HepG2 (cell line): ENCODE results near the gene LIPA. TPM values are rescaled to one million over a fixed set of nuclear protein-coding genes. Genes with fewer than 3 reads are reported as not detected.
"Not testable (repeated sequence)": the region's sequence is repeated elsewhere in the genome, so short reads cannot be mapped to it uniquely, and the experiment has no call there.

Experiments
- ATAC-seq: fragments of 200-7000 bp; cut with Tn5 transposase; 3 replicates; pipeline ENCODE4 v1.9.1; 2020; ENCODE audit warnings: mild to moderate bottlenecking, moderate library complexity
- BruUV-seq: library from RNA; stranded (reverse); fragments of 400-500 nt; replicated peaks from 2 replicates; lab custom pipeline; 2021; lab: Mats Ljungman, UMichigan
- CTCF ChIA-PET: fragments of 300-600 bp; formaldehyde crosslinking; extraction: SDS; loops from one replicate; lab custom pipeline; 2021; ENCODE audit warnings: low total read pairs, inconsistent platforms, low intra/inter-chr PET ratio; lab: Yijun Ruan, JAX
- POLR2A ChIA-PET: fragments of 350-600 bp; sonication (Branson Sonifier 250); formaldehyde crosslinking; loops from one replicate; lab custom pipeline; 2020; ENCODE audit warnings: antibody characterized with exemption, inconsistent platforms; lab: Yijun Ruan, JAX
- DNase-seq: peaks from one replicate; pipeline ENCODE4 v3.0.0-alpha.2; 2015; ENCODE audit warnings: low spot score
- FAIRE-seq: peaks from 3 replicates; lab custom pipeline; 2011; peaks lifted over from hg19 to GRCh38; lab: Jason Lieb, UNC
- H2AFZ ChIP-seq: one replicate; pipeline ENCODE4 v1.6.1; 2011; ENCODE audit warnings: low read length, inconsistent platforms
- H3K27ac ChIP-seq: fragments of 300-600 bp; 3 replicates; pipeline ENCODE4 v1.8.0; 2011; ENCODE audit warnings: mixed run types, mild to moderate bottlenecking, mixed read lengths, low read length, inconsistent platforms; ENCODE audit not compliant: insufficient read depth; ENCODE audit errors: extremely low read length
- H3K27me3 ChIP-seq, 2 experiments: fragments of 200-600 bp in 1 of 2; 2 replicates in 1 of 2; 3 replicates in 1 of 2; pipeline versions ENCODE4 v1.6.0 to v1.8.0; 2011; ENCODE audit warnings: low read length in 2 of 2, mild to moderate bottlenecking in 2 of 2, moderate library complexity in 2 of 2, inconsistent platforms in 1 of 2; ENCODE audit not compliant: insufficient read depth in 2 of 2, control insufficient read depth in 1 of 2
- H3K36me3 ChIP-seq, 2 experiments: fragments of 200-600 bp in 1 of 2; replicated peaks in 1 of 2; 2 replicates in 1 of 2; 3 replicates in 1 of 2; pipeline versions ENCODE4 v1.5.1 to v1.8.0; 2011; ENCODE audit warnings: low read length in 2 of 2, inconsistent platforms in 1 of 2; ENCODE audit not compliant: insufficient read depth in 2 of 2, control insufficient read depth in 1 of 2
- H3K4me1 ChIP-seq: 2 replicates; pipeline ENCODE4 v1.5.1; 2012; ENCODE audit warnings: low read length, inconsistent platforms; ENCODE audit not compliant: insufficient read depth
- H3K4me2 ChIP-seq: 2 replicates; pipeline ENCODE4 v1.6.0; 2011; ENCODE audit warnings: low read depth, low read length, inconsistent platforms
- H3K4me3 ChIP-seq, 3 experiments: fragments of 200-600 bp in 1 of 3; sonication (generic), shearing (Covaris generic) in 1 of 3; replicated peaks in 1 of 3; 2 replicates each; pipeline ENCODE4 v1.5.1; 2011 to 2016; ENCODE audit warnings: low read length in 3 of 3, inconsistent platforms in 2 of 3, low read depth in 2 of 3, mild to moderate bottlenecking in 2 of 3, control low read depth in 1 of 3, mixed read lengths in 1 of 3; ENCODE audit not compliant: insufficient read depth in 1 of 3
- H3K79me2 ChIP-seq: one replicate; pipeline ENCODE4 v1.6.1; 2011; ENCODE audit warnings: low read length, inconsistent platforms; ENCODE audit not compliant: insufficient read depth
- H3K9ac ChIP-seq: 2 replicates; pipeline ENCODE4 v1.6.0; 2011; ENCODE audit warnings: mild to moderate bottlenecking, low read depth, low read length, inconsistent platforms; ENCODE audit not compliant: insufficient read depth
- H3K9me3 ChIP-seq: 2 replicates; pipeline ENCODE4 v1.5.1; 2012; ENCODE audit warnings: mild to moderate bottlenecking, low read length
- H4K20me1 ChIP-seq: 2 replicates; pipeline ENCODE4 v1.6.0; 2011; ENCODE audit warnings: inconsistent platforms, mild to moderate bottlenecking, low read length, moderate library complexity; ENCODE audit not compliant: insufficient read depth
- ATF2 ChIP-seq: sonication (generic); formaldehyde crosslinking; IDR thresholded peaks from 2 replicates; pipeline ENCODE4 v1.4.0; 2020; ENCODE audit warnings: missing genetic modification reagents
- CREM ChIP-seq, 2 experiments: sonication (generic) in 1 of 2; formaldehyde crosslinking in 1 of 2; IDR thresholded peaks; 2 replicates each; pipeline versions ENCODE4 v1.4.0 to v1.6.1; 2016 to 2020; ENCODE audit warnings: antibody characterized with exemption in 1 of 2, mild to moderate bottlenecking in 1 of 2, missing genetic modification reagents in 1 of 2
- ELK4 ChIP-seq: sonication (generic); formaldehyde crosslinking; IDR thresholded peaks from 2 replicates; pipeline ENCODE4 v1.9.0; 2021; ENCODE audit warnings: missing genetic modification reagents, borderline replicate concordance
- EZH2 ChIP-seq: conservative IDR thresholded peaks from 2 replicates; pipeline ENCODE4 v1.6.1; 2012; ENCODE audit warnings: mild to moderate bottlenecking, low read depth, low read length, moderate library complexity
- ISX ChIP-seq: sonication (generic); formaldehyde crosslinking; conservative IDR thresholded peaks from 2 replicates; pipeline ENCODE4 v1.5.0; 2020; ENCODE audit warnings: missing genetic modification reagents
- NKX3-1 ChIP-seq: sonication (generic); formaldehyde crosslinking; IDR thresholded peaks from 2 replicates; pipeline ENCODE4 v1.5.0; 2020; ENCODE audit warnings: missing genetic modification reagents
- NR3C1 ChIP-seq: sonication (generic); formaldehyde crosslinking; IDR thresholded peaks from 2 replicates; pipeline ENCODE4 v1.4.0; 2020; ENCODE audit warnings: missing genetic modification reagents
- RFX3 ChIP-seq: IDR thresholded peaks from 2 replicates; pipeline ENCODE4 v1.6.1; 2016; ENCODE audit warnings: missing biosample characterization, missing genetic modification reagents
- STAG1 ChIP-seq: sonication (generic); formaldehyde crosslinking; IDR thresholded peaks from 2 replicates; pipeline ENCODE4 v1.4.0; 2020; ENCODE audit warnings: missing genetic modification reagents
- TEAD2 ChIP-seq: sonication (generic); formaldehyde crosslinking; IDR thresholded peaks from 2 replicates; pipeline ENCODE4 v1.9.0; 2021; ENCODE audit warnings: missing genetic modification reagents
- ZMYM3 ChIP-seq: sonication (generic); formaldehyde crosslinking; IDR thresholded peaks from 2 replicates; pipeline ENCODE4 v1.5.1; 2020; ENCODE audit warnings: mild to moderate bottlenecking, missing genetic modification reagents
- ZNF253 ChIP-seq: sonication (generic); formaldehyde crosslinking; IDR thresholded peaks from 2 replicates; pipeline ENCODE4 v1.8.0; 2022; ENCODE audit warnings: mild to moderate bottlenecking, missing genetic modification reagents, borderline replicate concordance
- ZNF367 ChIP-seq: sonication (generic); formaldehyde crosslinking; IDR thresholded peaks from 2 replicates; pipeline ENCODE4 v1.4.0; 2020; ENCODE audit warnings: missing genetic modification reagents, borderline replicate concordance
- ZNF414 ChIP-seq: sonication (generic); formaldehyde crosslinking; IDR thresholded peaks from 2 replicates; pipeline ENCODE4 v1.5.0; 2020; ENCODE audit warnings: missing genetic modification reagents
- ZNF468 ChIP-seq: sonication (generic); formaldehyde crosslinking; IDR thresholded peaks from 2 replicates; pipeline ENCODE4 v1.8.0; 2022; ENCODE audit warnings: mild to moderate bottlenecking, moderate library complexity, missing genetic modification reagents
- ZNF792 ChIP-seq: IDR thresholded peaks from 2 replicates; pipeline ENCODE4 v1.6.1; 2016
- ZZZ3 ChIP-seq: sonication (generic); formaldehyde crosslinking; IDR thresholded peaks from 2 replicates; pipeline ENCODE4 v1.4.0; 2020; ENCODE audit warnings: missing genetic modification reagents, mild to moderate bottlenecking, borderline replicate concordance
- WGBS: methylation state at CpG from one replicate; pipeline ENCODE4 v1.1.6; 2017; ENCODE audit warnings: low lambda C conversion rate; 5-methylcytosine and 5-hydroxymethylcytosine counted together
- in situ Hi-C: cut with HindIII; loops from 2 replicates; pipeline ENCODE4 v1.10.0; 2017; ENCODE audit warnings: low pct_unique_long_range_greater_than_20kb; ENCODE audit not compliant: extremely low pct_ligation_motif_present
- intact Hi-C: fragments of 100-400 bp; cut with micrococcal nuclease; formaldehyde crosslinking; loops from one replicate; pipeline ENCODE4 v1.10.0; 2022; ENCODE audit not compliant: unreplicated experiment
- polyA plus RNA-seq, 8 experiments: library from polyadenylated mRNA; depleted of rRNA in 3 of 8; stranded (reverse) in 7 of 8; unstranded in 1 of 8; fragments of >200 nt; fragmentation: Illumina TruSeq in 4 of 8; extraction: Trizol in 4 of 8; gene quantifications; 2 replicates each; pipeline versions ENCODE4 v1.2.1 to v1.2.3, GENCODE V29; 2011 to 2016; ENCODE audit warnings: low read depth in 4 of 8, missing spikeins in 1 of 8, mixed read lengths in 1 of 8; ENCODE audit not compliant: insufficient read depth in 1 of 8
- total RNA-seq, 5 experiments: library from RNA; depleted of rRNA; stranded (reverse); fragments of >200 nt; fragmentation: Illumina TruSeq; extraction: Trizol; gene quantifications; 2 replicates each; pipeline ENCODE4 v1.2.3, GENCODE V29; 2016; ENCODE audit warnings: low read depth in 1 of 5

The LIPA gene
- total and polyA plus RNA-seq, 2 of the 13 experiments (the other 11 are each of a cell fraction or from before 2014, with no cell fraction given), result 57.1 to 79.5 TPM

GRCh38 chr10:89248990-89249389, 2.6 kb downstream of the LIPA start:
- in situ Hi-C loops, result no loop called here
- Histone ChIP-seq H3K9ac (no peak overlapping the region), H3K4me2 (no peak overlapping the region), H2AFZ (no peak overlapping the region), H3K36me3 (no peaks in the 10 kb centered on the region), H3K79me2 (peaks cover 2% of the 10 kb centered on the region), H3K27me3 (no peaks in the 10 kb centered on the region; a peak in 1 of 5 replicates), H3K4me1 (peaks cover 18% of the 10 kb centered on the region), H3K4me3 (no peak overlapping the region), H3K9me3 (peaks cover 12% of the 10 kb centered on the region; the same call in 1 of the 2 replicates), H4K20me1 (no peaks in the 10 kb centered on the region), H3K27ac (no peak overlapping the region)
- intact Hi-C loops, result no loop called here
- no peak for ATAC-seq
- TF ChIP-seq ATF2 (CRISPR knock-in tag) (no peak), ISX (CRISPR knock-in tag) (no peak), ZZZ3 (CRISPR knock-in tag) (no peak), ZNF414 (CRISPR knock-in tag) (no peak), RFX3 (CRISPR knock-in tag) (no peak), CREM (IDR thresholded peaks at IDR 0.05) (no peak), CREM (CRISPR knock-in tag; IDR thresholded peaks at IDR 0.05) (no peak), ZNF367 (CRISPR knock-in tag) (no peak), ZNF253 (no peak), ZNF792 (CRISPR knock-in tag) (no peak), ZMYM3 (CRISPR knock-in tag) (no peak), EZH2 (no peak), ELK4 (CRISPR knock-in tag) (no peak), NR3C1 (no peak), STAG1 (CRISPR knock-in tag) (no peak), TEAD2 (CRISPR knock-in tag) (no peak), NKX3-1 (no peak), ZNF468 (no peak)
- FAIRE-seq, result no peak
- ChIA-PET CTCF (no interaction called here), POLR2A (no interaction called here)
- DNase-seq, result no peak
- no TSS peak for BruUV-seq
- WGBS, result 98% methylated on average over 3 of the region's 3 CpGs

- H3K4me2 ChIP-seq, BruUV-seq, H3K27ac ChIP-seq, CTCF ChIA-PET, H4K20me1 ChIP-seq, H3K4me3 ChIP-seq, in situ Hi-C loops, DNase-seq, ATAC-seq, intact Hi-C loops, FAIRE-seq, H3K9me3 ChIP-seq, H3K9ac ChIP-seq, H3K27me3 ChIP-seq, POLR2A ChIA-PET, H3K36me3 ChIP-seq, H2AFZ ChIP-seq, H3K79me2 ChIP-seq: not testable (repeated sequence)
- WGBS, result 100% methylated on average over 2 of the region's 2 CpGs
- H3K4me1 ChIP-seq, result peaks cover 23% of the 10 kb centered on the region
These were observed 4.0 kb downstream of the LIPA start for GRCh38 chr10:89247623-89248022.
